GM12872 (cell line): Measurements from ENCODE around the gene SAFB.

Source experiments
- TF ChIP-seq, protein P1 (sequence below): IDR thresholded peaks from 3 replicates; pipeline ENCODE4 v1.5.1; 2011; ENCODE audit warnings: low read depth, mild to moderate bottlenecking, low read length, moderate library complexity; ENCODE audit not compliant: insufficient read depth

The SAFB gene

DNA sequence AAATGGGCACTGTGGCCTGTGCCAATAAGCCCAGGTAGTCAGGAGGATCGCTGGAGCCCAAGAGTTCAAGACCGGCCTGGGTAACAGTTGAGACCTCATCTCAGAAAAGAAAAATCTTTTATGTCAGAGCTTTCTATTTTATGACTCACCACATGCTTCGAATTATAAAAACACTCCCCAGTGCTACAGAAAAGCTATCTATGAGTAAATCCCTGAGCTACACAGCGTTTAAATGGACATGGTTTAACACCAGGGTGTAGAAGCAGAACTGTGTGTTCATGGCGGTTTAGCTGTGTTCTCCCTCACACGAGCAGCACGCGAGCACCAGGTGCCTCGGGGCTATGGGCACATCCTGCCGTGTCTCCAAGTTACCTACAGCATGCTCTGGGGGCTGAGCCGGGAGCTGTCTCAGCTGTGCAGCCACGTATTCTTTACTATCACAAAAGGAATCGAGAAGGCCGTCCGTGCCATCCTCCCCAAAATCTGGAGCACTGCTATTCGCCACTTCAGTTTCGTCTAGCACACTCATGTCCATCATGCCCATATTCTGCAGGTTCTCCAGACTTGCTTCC, 7.0 kb upstream of the SAFB start:
- TF ChIP-seq, protein P1, sequence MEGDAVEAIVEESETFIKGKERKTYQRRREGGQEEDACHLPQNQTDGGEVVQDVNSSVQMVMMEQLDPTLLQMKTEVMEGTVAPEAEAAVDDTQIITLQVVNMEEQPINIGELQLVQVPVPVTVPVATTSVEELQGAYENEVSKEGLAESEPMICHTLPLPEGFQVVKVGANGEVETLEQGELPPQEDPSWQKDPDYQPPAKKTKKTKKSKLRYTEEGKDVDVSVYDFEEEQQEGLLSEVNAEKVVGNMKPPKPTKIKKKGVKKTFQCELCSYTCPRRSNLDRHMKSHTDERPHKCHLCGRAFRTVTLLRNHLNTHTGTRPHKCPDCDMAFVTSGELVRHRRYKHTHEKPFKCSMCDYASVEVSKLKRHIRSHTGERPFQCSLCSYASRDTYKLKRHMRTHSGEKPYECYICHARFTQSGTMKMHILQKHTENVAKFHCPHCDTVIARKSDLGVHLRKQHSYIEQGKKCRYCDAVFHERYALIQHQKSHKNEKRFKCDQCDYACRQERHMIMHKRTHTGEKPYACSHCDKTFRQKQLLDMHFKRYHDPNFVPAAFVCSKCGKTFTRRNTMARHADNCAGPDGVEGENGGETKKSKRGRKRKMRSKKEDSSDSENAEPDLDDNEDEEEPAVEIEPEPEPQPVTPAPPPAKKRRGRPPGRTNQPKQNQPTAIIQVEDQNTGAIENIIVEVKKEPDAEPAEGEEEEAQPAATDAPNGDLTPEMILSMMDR, result no peak

DNA sequence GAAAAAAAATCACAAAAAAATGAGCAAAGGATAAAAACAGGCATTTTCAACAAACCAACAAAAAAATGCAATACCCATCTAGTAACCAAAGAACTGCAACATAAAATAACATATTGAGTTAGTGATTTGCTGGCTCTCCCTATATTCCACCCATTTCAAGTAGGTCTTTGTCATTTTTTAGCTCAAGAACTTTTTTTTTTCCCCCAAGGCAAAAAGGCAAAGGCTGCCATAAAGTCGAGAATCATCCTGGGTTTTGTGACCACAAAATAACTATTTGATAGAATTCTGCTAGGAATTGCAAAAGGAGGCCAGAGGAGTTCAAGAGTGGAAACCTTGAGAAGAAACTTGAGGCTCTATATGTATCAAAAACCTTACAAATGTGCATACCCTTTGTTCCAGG, 5.8 kb upstream of the SAFB start:
- TF ChIP-seq, protein P1, result no peak

DNA sequence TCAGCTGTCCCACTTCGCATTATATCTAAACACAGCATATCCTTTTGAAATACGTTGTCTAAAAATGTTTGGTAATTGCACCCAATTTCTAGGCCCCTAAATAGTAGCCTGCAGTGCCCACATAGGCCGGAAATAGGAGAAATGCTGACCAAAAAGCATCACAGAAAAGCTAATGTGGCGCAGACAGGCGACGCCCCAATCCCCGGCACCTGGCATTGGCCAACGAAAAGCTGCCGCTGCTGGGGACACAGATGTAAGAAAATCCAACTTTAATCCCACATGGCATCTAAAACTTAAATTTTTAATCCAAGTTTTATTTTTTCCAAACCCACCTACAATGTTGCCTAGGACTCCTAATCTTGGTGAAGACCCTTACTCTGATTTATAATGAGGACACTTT, 4.3 kb upstream of the SAFB start:
- TF ChIP-seq, protein P1, result no peak

DNA sequence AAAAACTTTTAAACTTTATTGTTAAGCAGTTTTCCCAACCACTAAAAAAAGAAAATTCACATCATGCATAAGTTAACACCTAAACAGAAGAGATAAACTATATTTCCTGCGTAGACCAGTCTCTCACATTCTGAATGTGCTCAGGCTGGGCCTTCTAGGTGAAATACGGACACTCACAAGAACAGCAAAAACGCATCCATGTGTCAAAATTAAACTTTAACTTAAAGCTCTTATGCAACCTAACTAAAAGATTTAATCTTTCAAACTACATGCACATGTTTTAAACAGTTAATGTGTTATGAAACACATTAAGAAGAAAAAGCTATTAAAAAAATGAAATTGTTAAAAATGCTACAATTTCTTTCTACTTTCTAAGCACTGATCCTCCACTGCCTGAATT, 2.9 kb upstream of the SAFB start:
- TF ChIP-seq, protein P1, result no peak

DNA sequence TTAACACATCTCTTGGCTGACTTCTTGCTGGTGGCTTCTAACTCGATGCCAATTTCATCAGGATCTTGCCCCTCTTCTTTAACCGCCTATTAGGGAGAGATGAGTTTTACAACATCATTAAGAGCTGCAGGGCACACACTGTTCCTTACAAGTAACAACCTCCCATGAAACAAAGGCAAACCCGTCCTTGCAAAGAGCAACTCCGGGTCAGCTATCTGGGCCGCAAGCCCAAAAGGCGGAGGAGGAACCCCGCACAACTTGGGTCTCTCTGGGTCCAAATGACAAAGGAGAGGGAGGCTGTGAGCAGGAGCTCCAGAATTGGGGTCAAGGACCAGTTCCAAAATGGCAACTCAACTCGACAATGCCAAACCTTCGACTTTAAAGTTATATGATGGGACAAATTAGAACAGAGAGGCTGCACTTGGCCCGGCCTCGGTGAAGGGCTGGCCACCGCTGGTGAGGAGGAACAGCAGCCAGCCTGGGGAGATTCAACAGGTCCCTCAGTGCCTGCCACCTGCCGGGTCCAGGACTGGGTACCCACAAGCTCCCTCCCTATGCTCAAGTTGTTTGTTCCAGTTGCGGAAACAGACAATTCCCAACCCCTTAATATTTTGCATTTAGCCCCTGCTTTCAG, 1.5 kb upstream of the SAFB start:
- TF ChIP-seq, protein P1, result no peak

DNA sequence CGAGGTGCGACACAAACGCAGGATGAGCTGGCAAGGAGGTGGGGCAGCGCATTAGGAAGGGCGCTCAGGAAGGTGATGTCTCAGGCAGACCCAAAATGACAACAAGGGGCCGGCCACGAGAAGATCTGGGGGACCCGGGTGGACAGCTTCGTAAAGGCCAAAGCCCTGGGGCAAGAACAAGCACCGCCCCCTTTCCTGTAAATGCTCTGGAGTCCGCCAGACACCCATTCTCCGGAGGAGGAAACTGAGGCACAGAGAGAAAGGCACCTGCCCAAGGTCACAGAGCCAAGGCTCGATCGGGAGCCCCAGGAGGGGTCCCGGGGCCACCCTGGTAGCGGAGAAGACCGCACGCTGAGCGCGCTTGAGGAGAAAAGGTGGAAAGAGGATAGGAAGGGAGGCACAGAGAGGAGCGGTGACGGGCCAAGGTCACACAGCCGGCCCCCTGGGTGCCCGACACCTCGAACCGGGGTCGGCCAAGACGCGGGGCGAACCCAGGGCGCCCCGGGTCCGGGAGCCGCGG, 878 bp upstream of the SAFB start:
- TF ChIP-seq, protein P1, result no peak

DNA sequence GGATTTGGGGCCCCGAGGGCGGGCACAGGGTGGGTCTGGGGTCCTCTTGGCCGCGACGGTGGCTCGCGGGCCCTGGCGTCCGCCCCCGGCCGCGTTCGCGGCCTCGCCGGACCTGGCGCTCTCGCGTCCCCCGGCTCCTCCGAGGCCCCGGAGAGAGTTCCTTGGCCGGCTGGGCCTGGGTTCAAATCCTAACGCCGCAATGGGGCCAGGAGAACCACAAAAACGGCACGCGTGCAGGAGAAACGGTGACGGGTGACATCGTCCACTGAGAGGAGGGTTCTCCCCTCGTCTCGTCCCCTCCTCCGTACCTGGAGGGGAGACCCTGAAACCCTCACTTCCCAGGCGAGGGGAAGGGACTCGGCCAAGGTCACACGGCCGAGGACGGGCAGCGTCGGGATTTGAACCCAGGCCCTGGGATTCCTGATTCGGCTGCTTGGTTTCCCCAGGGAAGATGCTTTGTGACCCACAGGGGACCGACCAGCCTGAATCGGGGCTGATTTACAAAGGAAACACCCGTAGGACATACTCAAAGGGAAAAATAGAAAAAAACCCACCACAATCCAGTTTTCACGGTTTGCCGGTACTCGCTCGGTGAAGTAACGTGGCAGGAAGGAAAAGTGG, 624 bp downstream of the SAFB start:
- TF ChIP-seq, protein P1, result no peak
